GM12878 (cell line): ENCODE data around the gene KLF12. TPM values are rescaled to one million over a fixed set of nuclear protein-coding genes. Genes with fewer than 3 reads are reported as not detected.

Experiments
- ATAC-seq: fragments of 200-7000 bp; cut with Tn5 transposase; 3 replicates; pipeline ENCODE4 v1.9.1; 2020; ENCODE audit warnings: mild to moderate bottlenecking, moderate library complexity
- BruUV-seq: library from RNA; stranded (reverse); fragments of 400-500 nt; replicated peaks from 2 replicates; lab custom pipeline; 2021; lab: Mats Ljungman, UMichigan
- CTCF ChIA-PET: fragments of 300-600 bp; sonication (Branson Sonifier 250); formaldehyde crosslinking; extraction: SDS; loops from one replicate; lab custom pipeline; 2021; ENCODE audit warnings: inconsistent platforms; lab: Yijun Ruan, JAX
- POLR2A ChIA-PET: fragments of 350-600 bp; formaldehyde crosslinking; extraction: SDS; loops from one replicate; lab custom pipeline; 2021; ENCODE audit warnings: inconsistent platforms; lab: Charles Lee
- RAD21 ChIA-PET: fragments of 300-600 bp; sonication (Branson Sonifier 250); formaldehyde crosslinking; loops from one replicate; lab custom pipeline; 2023; ENCODE audit warnings: antibody characterized with exemption; ENCODE audit not compliant: unreplicated experiment; lab: Charles Lee
- SMC1A ChIA-PET: fragments of 300-600 bp; sonication (Branson Sonifier 250); formaldehyde crosslinking; loops from one replicate; lab custom pipeline; 2023; ENCODE audit not compliant: unreplicated experiment, uncharacterized antibody; lab: Charles Lee
- DNase-seq: peaks from one replicate; pipeline ENCODE4 v3.0.0-alpha.2; 2011; ENCODE audit warnings: low read depth, low spot score
- FAIRE-seq: peaks from 3 replicates; lab custom pipeline; 2011; peaks lifted over from hg19 to GRCh38; lab: Jason Lieb, UNC
- H2AFZ ChIP-seq: 2 replicates; pipeline ENCODE4 v1.6.0; 2011; ENCODE audit warnings: low read depth, low read length, control low read depth; ENCODE audit not compliant: control insufficient read depth
- H3K27ac ChIP-seq: 2 replicates; pipeline ENCODE4 v1.5.1; 2011; ENCODE audit warnings: control low read depth; ENCODE audit not compliant: control insufficient read depth, insufficient read depth
- H3K27me3 ChIP-seq, 2 experiments: replicated peaks in 1 of 2; 2 replicates each; pipeline versions ENCODE4 v1.6.0 to v1.6.1; 2011; ENCODE audit warnings: low read length in 1 of 2; ENCODE audit not compliant: control insufficient read depth in 2 of 2, insufficient read depth in 2 of 2
- H3K36me3 ChIP-seq, 2 experiments: 2 replicates each; pipeline ENCODE4 v1.5.1; 2011; ENCODE audit warnings: low read length in 1 of 2; ENCODE audit not compliant: control insufficient read depth in 2 of 2, insufficient read depth in 2 of 2
- H3K4me1 ChIP-seq: 2 replicates; pipeline ENCODE4 v1.6.1; 2011; ENCODE audit warnings: mild to moderate bottlenecking, low read length, moderate library complexity, mixed read lengths; ENCODE audit not compliant: control insufficient read depth, insufficient read depth
- H3K4me2 ChIP-seq: 2 replicates; pipeline ENCODE4 v1.6.0; 2011; ENCODE audit warnings: control low read depth; ENCODE audit not compliant: control insufficient read depth, insufficient read depth
- H3K4me3 ChIP-seq: fragments of 200-600 bp; sonication (generic); 2 replicates; pipeline ENCODE4 v1.5.1; 2016
- H3K79me2 ChIP-seq: 2 replicates; pipeline ENCODE4 v1.6.0; 2011; ENCODE audit warnings: low read length; ENCODE audit not compliant: control insufficient read depth, insufficient read depth
- H3K9ac ChIP-seq: 2 replicates; pipeline ENCODE4 v1.8.0; 2011; ENCODE audit warnings: low read length, control low read depth, mixed read lengths; ENCODE audit not compliant: control insufficient read depth, insufficient read depth
- H3K9me3 ChIP-seq: replicated peaks from 3 replicates; pipeline ENCODE4 v1.5.1; 2011; ENCODE audit warnings: mild to moderate bottlenecking, low read length; ENCODE audit not compliant: control insufficient read depth, insufficient read depth
- H4K20me1 ChIP-seq: 2 replicates; pipeline ENCODE4 v1.6.0; 2011; ENCODE audit not compliant: control insufficient read depth, insufficient read depth
- BRCA1 ChIP-seq: IDR thresholded peaks from 2 replicates; pipeline ENCODE4 v1.6.1; 2011; ENCODE audit warnings: low read depth, low read length, improper control_type of control experiment
- DPF2 ChIP-seq: fragments of 450-650 bp; IDR thresholded peaks from 2 replicates; pipeline ENCODE4 v1.6.1; 2017; ENCODE audit warnings: mild to moderate bottlenecking
- GABPA ChIP-seq: IDR thresholded peaks from 2 replicates; pipeline ENCODE4 v1.6.1; 2014; ENCODE audit warnings: antibody characterized with exemption, low read depth, mild to moderate bottlenecking, inconsistent platforms
- KDM1A ChIP-seq: fragments of 200-600 bp; sonication (generic); IDR thresholded peaks from 2 replicates; pipeline ENCODE4 v1.6.1; 2016; ENCODE audit warnings: borderline replicate concordance
- MTA3 ChIP-seq: IDR thresholded peaks from 2 replicates; pipeline ENCODE4 v1.6.1; 2012; ENCODE audit warnings: low read length, inconsistent platforms, borderline replicate concordance
- MYC ChIP-seq: IDR thresholded peaks from 2 replicates; pipeline ENCODE4 v1.6.1; 2011; ENCODE audit warnings: mild to moderate bottlenecking, low read length, moderate library complexity, inconsistent platforms; ENCODE audit not compliant: insufficient read depth, insufficient replicate concordance, insufficient read length, severe bottlenecking
- POU2F2 ChIP-seq: IDR thresholded peaks from 3 replicates; pipeline ENCODE4 v1.6.1; 2011; ENCODE audit warnings: low read depth, mild to moderate bottlenecking, low read length, borderline replicate concordance
- RB1 ChIP-seq: fragments of 450-650 bp; formaldehyde crosslinking; IDR thresholded peaks from 2 replicates; pipeline ENCODE4 v1.6.1; 2017; ENCODE audit warnings: mild to moderate bottlenecking, borderline replicate concordance
- RCOR1 ChIP-seq: conservative IDR thresholded peaks from 2 replicates; pipeline ENCODE4 v1.6.1; 2012; ENCODE audit warnings: low read depth, low read length, improper control_type of control experiment
- in situ Hi-C: fragments of 300-500 bp; cut with MboI; formaldehyde crosslinking; loops from 9 replicates; pipeline ENCODE4 v1.14.3; 2018; ENCODE audit warnings: mixed read lengths
- intact Hi-C: fragments of 100-400 bp; cut with micrococcal nuclease; formaldehyde crosslinking; loops from one replicate; pipeline ENCODE4 v1.14.2; 2022; ENCODE audit not compliant: unreplicated experiment
- polyA plus RNA-seq, 11 experiments: library from polyadenylated mRNA; depleted of rRNA in 4 of 11; unstranded in 6 of 11; stranded (reverse) in 5 of 11; fragments of >200 nt; fragmentation: Nextera tagmentation in 4 of 11; fragmentation: Illumina TruSeq in 1 of 11; extraction: Ambion mirVana in 4 of 11; extraction: Trizol in 1 of 11; gene quantifications; 1 replicate in 1 of 11; 2 replicates in 10 of 11; pipeline versions ENCODE4 v1.2.1 to v1.2.3, GENCODE V29; 2011 to 2016; ENCODE audit warnings: inconsistent platforms in 2 of 11, missing spikeins in 2 of 11, low read depth in 1 of 11
- total RNA-seq, 4 experiments: library from RNA; depleted of rRNA in 3 of 4; stranded (reverse); fragments of >200 nt in 3 of 4; fragmentation: Illumina TruSeq in 1 of 4; extraction: Trizol in 1 of 4; gene quantifications; 2 replicates each; pipeline versions ENCODE4 v1.2.1 to v1.2.3, GENCODE V29; 2013 to 2021
- TF ChIP-seq, protein P1 (sequence below): IDR thresholded peaks from 2 replicates; pipeline ENCODE4 v1.6.1; 2012; ENCODE audit warnings: low read length, inconsistent platforms

KLF12 gene
- total and polyA plus RNA-seq, 10 of the 15 experiments (the other 5 are each of a cell fraction or from before 2014, with no cell fraction given), result 0.11 to 11.4 (median 0.98) TPM

- no peak for TF ChIP-seq POU2F2
- TF ChIP-seq, protein P1, sequence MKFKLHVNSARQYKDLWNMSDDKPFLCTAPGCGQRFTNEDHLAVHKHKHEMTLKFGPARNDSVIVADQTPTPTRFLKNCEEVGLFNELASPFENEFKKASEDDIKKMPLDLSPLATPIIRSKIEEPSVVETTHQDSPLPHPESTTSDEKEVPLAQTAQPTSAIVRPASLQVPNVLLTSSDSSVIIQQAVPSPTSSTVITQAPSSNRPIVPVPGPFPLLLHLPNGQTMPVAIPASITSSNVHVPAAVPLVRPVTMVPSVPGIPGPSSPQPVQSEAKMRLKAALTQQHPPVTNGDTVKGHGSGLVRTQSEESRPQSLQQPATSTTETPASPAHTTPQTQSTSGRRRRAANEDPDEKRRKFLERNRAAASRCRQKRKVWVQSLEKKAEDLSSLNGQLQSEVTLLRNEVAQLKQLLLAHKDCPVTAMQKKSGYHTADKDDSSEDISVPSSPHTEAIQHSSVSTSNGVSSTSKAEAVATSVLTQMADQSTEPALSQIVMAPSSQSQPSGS, result no peak
- no peak for TF ChIP-seq MTA3
- no peak for TF ChIP-seq RCOR1
- no peak for TF ChIP-seq RB1
- TF ChIP-seq MYC, result no peak
- no peak for TF ChIP-seq KDM1A
- no peak for TF ChIP-seq GABPA
- no peak for TF ChIP-seq DPF2
- no peak for TF ChIP-seq BRCA1
- intact Hi-C loops (no loop called here), in situ Hi-C loops (no loop called here)
- Histone ChIP-seq H3K27me3 (no peaks in the 10 kb centered on the region; a peak in 1 of 4 replicates), H3K36me3 (no peaks in the 10 kb centered on the region), H3K9ac (no peak overlapping the region), H2AFZ (no peak overlapping the region), H3K4me3 (no peak overlapping the region), H3K9me3 (no peaks in the 10 kb centered on the region), H3K27ac (no peak overlapping the region), H3K4me2 (no peak overlapping the region), H3K79me2 (no peaks in the 10 kb centered on the region), H3K4me1 (no peaks in the 10 kb centered on the region), H4K20me1 (no peaks in the 10 kb centered on the region)
- BruUV-seq, result no TSS peak
- no peak for ATAC-seq
- no peak for DNase-seq
- ChIA-PET SMC1A (no interaction called here), CTCF (no interaction called here), RAD21 (no interaction called here), POLR2A (no interaction called here)
- FAIRE-seq, result no peak
Measured at GRCh38 chr13:74171641-74172040, 37.4 kb upstream of the KLF12 start.
